Cerebellar cortex (tissue), 1 donor: ENCODE data around the gene ITPR2.
"Not testable (repeated sequence)": the region's sequence is repeated elsewhere in the genome, so short reads cannot be mapped to it uniquely, and the experiment has no call there.

Source experiments
- DNase-seq: peaks from one replicate; pipeline ENCODE4 v3.0.0-alpha.2; 2015; ENCODE audit warnings: low spot score

ITPR2 gene

GRCh38 chr12:26622601-26623000, 210.4 kb downstream of the ITPR2 start:
- no peak for DNase-seq

GRCh38 chr12:26621932-26622331, 211.1 kb downstream of the ITPR2 start:
- DNase-seq = no peak

GRCh38 chr12:26620907-26621306, 212.1 kb downstream of the ITPR2 start:
- no peak for DNase-seq

- no peak for DNase-seq
Observed at GRCh38 chr12:26617513-26617912, 215.5 kb downstream of the ITPR2 start.

- DNase-seq = peak; percentile 68
Observed at GRCh38 chr12:26614011-26614616, 218.9 kb downstream of the ITPR2 start.

GRCh38 chr12:26612203-26612602, 220.8 kb downstream of the ITPR2 start:
- DNase-seq = no peak

GRCh38 chr12:26611598-26611997, 221.4 kb downstream of the ITPR2 start:
- DNase-seq = no peak

GRCh38 chr12:26610774-26611173, 222.2 kb downstream of the ITPR2 start:
- no peak for DNase-seq

GRCh38 chr12:26609986-26610385, 223.0 kb downstream of the ITPR2 start:
- DNase-seq = no peak

GRCh38 chr12:26608706-26609105, 224.3 kb downstream of the ITPR2 start:
- DNase-seq = no peak

GRCh38 chr12:26608273-26608672, 224.7 kb downstream of the ITPR2 start:
- no peak for DNase-seq

GRCh38 chr12:26606911-26607310, 226.1 kb downstream of the ITPR2 start:
- DNase-seq = no peak

GRCh38 chr12:26604813-26605212, 228.2 kb downstream of the ITPR2 start:
- DNase-seq = not testable (repeated sequence)

- DNase-seq = no peak
Observed at GRCh38 chr12:26599096-26599695, 233.8 kb downstream of the ITPR2 start.

GRCh38 chr12:26595806-26596205, 237.2 kb downstream of the ITPR2 start:
- no peak for DNase-seq

GRCh38 chr12:26580619-26581018, 252.4 kb downstream of the ITPR2 start:
- DNase-seq = no peak

- DNase-seq = no peak
Observed at GRCh38 chr12:26576266-26576665, 256.7 kb downstream of the ITPR2 start.

GRCh38 chr12:26573225-26573909, 259.6 kb downstream of the ITPR2 start:
- DNase-seq = no peak

- no peak for DNase-seq
Observed at GRCh38 chr12:26572137-26572536, 260.9 kb downstream of the ITPR2 start.

GRCh38 chr12:26571560-26571959, 261.4 kb downstream of the ITPR2 start:
- no peak for DNase-seq

- peak; percentile 4 for DNase-seq
Observed at GRCh38 chr12:26567126-26567525, 265.9 kb downstream of the ITPR2 start.

- peak; percentile 10 for DNase-seq
Observed at GRCh38 chr12:26566675-26567074, 266.3 kb downstream of the ITPR2 start.

GRCh38 chr12:26566186-26566585, 266.8 kb downstream of the ITPR2 start:
- no peak for DNase-seq

- no peak for DNase-seq
Observed at GRCh38 chr12:26564391-26564790, 268.6 kb downstream of the ITPR2 start.
